GM21825 (cell line): ENCODE measurements around the gene MADD.

Experiments used
- ATAC-seq: cut with Tn5 transposase; IDR thresholded peaks from one replicate; pipeline ENCODE4 v1.9.1; 2021; ENCODE audit warnings: mild to moderate bottlenecking, moderate library complexity; ENCODE audit not compliant: unreplicated experiment

The MADD gene

DNA sequence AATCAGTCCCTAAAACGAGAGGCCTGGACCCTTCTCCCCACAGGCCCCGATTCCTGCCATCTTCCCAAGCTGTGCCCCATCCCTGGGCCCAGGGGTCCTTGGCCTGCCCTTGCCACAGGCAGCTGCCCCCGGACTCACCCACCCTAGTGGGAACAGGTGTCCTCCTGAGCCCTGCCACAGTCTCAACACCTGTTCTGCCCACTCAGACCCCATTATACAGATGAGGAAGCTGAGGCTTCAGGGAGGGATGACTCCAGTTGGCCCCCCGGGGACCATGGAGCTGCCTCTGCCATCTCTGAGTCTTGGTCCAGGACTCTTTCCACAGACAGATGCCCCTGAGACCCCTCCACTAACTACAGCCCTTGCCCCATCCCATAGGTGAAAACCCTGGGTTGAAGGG, 66.7 kb downstream of the MADD start:
- ATAC-seq: no peak

GRCh38 chr11:47337229-47337924, 67.4 kb downstream of the MADD start:
- ATAC-seq: no peak

DNA sequence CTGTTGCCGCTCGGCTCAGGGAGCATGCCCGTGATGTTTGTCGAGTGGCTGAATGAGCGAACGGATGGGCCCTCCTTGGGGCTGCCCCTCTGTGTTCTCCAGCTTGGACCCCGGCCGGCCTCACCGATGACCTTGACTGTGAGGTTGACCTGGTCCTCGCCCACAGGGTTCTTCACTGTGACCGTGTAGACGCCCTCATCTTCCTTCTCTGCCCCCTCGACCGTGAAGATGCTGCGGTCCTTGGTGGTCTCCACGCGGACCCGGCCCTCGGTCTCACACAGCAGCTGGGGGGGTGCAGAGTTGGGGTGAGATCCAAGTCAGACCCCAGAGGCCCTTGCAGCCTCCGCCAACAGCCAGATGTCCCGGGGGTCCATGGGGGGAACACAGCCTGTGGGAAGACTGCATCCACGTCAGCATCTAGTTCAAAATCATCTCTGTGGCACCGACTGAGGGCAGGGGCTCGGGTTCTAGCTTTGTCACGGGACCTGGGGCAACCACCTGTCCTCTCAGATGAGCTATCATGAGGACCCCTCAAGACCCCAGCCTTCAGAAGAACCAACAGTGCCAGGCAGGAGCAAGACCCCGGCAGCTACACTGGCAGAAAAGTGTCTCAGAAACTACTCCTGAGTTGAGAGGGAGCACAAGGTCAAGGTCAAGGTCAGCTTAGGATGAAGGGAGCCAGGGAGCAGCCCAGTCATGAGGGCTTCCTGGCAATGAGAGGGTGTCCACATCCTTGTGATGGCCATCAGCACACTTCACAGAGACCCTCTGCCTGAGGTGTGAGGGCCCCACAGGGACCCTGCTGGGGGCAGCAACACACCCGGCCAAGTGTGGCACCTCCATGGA, 68.7 kb downstream of the MADD start:
- ATAC-seq: no peak

- ATAC-seq: no peak
Observed at GRCh38 chr11:47340010-47340409, 70.1 kb downstream of the MADD start.

DNA sequence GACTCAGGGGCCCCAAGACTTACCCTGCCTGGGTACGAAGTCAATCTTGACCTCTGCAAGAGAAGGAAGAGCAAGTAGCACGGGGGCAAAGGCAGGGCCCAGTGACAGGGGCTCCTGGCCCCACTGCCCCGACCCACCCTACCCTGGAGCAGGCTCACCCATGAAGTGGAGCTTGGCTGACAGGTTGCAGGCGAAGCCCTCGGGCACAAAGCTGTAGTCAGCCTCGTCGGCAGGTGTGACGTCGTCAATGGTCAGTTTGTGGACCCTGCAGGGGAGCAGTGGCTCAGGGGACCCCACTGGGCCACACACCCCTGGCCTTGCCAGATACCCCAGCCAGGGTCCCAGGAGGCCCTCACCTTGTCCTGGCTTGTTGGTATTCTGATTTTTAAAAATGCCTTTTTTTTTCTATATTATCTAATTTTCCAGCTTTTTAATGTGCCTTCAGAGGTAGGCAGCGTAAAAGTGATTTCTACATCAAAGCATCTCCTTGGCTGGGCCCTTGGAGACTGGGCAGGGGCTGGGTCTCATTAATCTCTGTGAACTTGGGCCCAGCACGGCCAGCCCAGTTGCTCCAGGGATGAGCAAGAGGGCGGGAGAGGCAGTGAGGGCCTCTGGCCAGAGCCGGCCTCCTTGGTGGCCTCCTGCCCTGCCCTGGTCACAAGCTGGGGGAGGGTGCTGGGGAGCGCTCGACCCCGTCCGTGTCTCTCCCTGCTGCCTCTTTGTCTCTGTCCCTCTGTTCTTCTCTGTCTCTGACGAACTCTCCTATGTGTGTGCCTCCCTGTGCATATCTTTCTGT, 71.2 kb downstream of the MADD start:
- ATAC-seq: no peak

GRCh38 chr11:47342036-47342803, 72.3 kb downstream of the MADD start:
- ATAC-seq: no peak

DNA sequence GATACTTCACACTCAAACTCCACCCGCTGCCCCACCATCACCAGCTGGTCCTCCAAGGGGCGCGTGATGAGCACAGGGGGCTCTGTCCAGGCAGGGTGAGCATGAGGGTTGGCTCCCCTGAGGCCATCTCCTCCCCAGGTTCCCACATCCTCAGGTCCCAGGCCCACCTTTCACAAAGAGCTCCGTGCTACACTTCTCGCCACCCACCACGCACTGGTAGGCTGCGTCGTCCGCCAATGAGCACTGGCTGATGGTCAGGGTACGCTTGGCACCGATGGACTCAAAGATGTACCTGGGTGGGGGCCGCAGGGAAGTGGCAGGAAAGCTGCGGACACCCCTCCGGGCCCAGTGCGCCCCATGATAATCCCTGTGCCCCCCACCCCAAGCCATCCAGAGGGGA, 72.9 kb downstream of the MADD start:
- no peak for ATAC-seq

DNA sequence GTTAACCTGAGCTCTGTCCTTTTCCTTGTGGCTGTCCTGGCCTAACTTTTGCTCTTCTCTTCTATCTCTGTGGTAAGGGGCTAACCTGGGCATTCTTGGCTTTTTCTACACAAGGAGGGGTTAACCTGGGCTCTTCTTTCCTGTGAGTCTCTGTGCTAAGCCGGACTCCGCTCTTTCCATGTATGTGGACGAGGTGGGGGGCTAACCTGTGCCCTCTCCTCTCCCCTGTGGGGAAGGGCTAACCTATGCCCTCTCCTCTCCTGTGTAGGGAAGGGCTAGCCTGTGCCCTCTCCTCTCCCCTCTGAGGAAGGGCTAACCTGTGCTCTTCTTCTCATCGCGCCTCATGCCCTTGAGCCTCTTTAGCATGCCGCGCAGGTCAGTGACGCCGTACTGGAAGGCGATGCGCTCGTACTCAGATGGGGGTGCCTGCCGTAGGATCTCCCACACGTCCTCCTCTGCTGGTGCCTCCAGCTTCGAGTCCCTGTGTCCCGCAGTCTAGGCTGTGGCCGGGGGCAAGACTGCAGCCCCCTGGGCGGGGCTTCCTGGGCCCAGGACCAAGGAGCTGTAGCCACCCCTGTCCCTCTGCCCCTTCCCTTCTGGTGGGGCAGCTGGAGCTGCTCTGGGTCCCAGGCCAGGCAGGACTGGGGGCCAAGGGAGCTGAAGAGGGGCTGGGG, 76.1 kb downstream of the MADD start:
- no peak for ATAC-seq

- no peak for ATAC-seq
Observed at GRCh38 chr11:47347137-47347536, 77.2 kb downstream of the MADD start.

DNA sequence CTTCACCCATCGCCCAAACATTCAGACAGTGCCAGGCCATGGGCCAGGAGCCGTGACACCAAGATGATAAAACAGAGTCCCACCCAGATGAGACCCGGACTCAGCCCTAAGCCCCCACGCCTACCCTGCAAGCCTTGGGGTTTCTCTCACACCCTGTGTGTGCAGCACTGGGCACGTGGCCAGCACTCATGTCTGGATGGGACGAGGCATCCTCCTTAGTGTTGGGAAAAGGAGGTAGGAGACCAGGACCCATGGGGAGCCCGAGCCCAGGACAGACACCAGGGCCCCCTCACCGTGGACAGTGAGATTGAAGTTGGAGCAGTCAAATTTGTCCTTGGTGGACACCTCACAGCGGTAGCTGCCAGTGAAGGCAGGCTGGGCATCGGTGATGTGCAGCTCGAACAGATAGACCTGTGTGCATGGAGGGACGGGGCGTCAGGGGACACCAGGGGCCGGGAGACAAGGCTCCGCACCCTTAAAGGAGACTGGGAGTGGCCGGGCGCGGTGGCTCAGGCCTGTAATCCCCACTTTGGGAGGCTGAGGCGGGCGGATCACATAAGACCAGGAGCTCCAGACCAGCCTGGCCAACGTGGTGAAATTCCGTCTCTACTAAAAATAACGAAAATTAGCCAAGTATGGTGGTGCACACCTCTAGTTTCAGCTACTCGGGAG, 78.3 kb downstream of the MADD start:
- ATAC-seq: no peak

GRCh38 chr11:47348859-47349258, 78.9 kb downstream of the MADD start:
- ATAC-seq: no peak

GRCh38 chr11:47349521-47350095, 79.7 kb downstream of the MADD start:
- no peak for ATAC-seq

GRCh38 chr11:47350315-47350714, 80.4 kb downstream of the MADD start:
- no peak for ATAC-seq

DNA sequence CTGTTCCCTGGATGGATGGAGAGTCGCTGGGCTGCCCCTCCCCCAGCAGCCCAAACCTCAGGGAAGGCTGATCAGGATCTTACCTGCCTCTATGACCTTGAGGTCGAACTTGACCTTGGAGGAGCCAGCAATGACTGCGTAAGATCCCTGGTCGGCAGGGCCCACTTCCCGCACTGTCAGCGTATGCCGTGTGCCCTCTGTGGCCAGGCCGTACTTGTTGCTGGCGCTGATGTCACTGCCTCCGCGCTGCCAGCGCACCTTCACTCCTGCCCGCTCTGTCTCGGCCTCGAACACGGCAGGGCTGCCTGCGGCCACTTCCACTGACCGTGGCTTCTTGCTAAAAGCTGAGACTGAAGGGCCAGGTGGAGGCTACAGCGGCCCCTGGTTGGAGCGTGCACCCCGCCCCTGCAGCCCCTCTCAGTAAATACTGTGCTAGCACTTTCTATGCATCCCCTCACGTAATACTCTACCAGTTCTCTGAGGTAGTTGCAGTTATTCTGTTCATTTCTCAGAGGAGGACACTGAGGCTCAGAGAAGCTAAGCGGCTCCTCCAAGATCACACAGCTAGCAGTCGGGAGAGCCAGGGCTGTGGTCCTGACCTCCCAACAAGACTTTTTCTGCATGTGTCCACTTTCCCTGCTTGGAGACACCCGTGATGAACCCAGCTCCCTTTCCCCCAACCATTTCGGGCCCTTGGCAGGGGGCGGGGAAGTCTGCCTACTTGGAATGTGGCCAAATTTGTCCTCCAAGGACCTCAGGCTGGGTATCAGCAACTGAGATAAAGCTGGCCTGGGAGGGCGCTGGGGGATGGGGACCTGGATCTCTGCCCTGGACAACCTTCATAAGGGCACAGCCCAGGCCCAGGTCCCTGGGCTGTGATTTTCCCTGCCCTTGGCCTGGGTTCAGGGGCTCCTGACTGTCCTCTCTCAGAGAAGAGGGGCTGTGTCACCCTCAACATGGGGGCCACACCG, 81.5 kb downstream of the MADD start:
- ATAC-seq: no peak

- no peak for ATAC-seq
Observed at GRCh38 chr11:47352556-47352955, 82.6 kb downstream of the MADD start, which contains the start of gene MYBPC3. TSS of gene MYBPC3 (minus strand) at chr11:47352702. CDS start at chr11:47352647, 55 bp downstream.

GRCh38 chr11:47353978-47354774, 84.2 kb downstream of the MADD start:
- ATAC-seq: no peak

- ATAC-seq: no peak
Observed at GRCh38 chr11:47354913-47355282, 85.0 kb downstream of the MADD start.
